OCI-LY7 (cell line): ENCODE results near the gene KRR1. TPM values are rescaled to one million over a fixed set of nuclear protein-coding genes. Genes with fewer than 3 reads are reported as not detected.

Experiments used
- Bru-seq: library from RNA; stranded (reverse); fragments of 400-500 nt; gene quantifications from one replicate; lab custom pipeline; 2021; lab: Mats Ljungman, UMichigan
- BruChase-seq, 2 experiments: library from RNA; stranded (reverse); fragments of 400-500 nt; gene quantifications; one replicate each; lab custom pipeline; 2021; lab: Mats Ljungman, UMichigan
- BruUV-seq: library from RNA; stranded (reverse); fragments of 400-500 nt; replicated peaks from 2 replicates; lab custom pipeline; 2021; lab: Mats Ljungman, UMichigan
- CTCF ChIA-PET: fragments of 300-600 bp; sonication (Branson Sonifier 250); formaldehyde crosslinking; loops from one replicate; lab custom pipeline; 2022; ENCODE audit warnings: antibody characterized with exemption; ENCODE audit not compliant: unreplicated experiment; lab: Charles Lee
- POLR2A ChIA-PET: fragments of 300-600 bp; sonication (Branson Sonifier 250); formaldehyde crosslinking; loops from one replicate; lab custom pipeline; 2022; ENCODE audit warnings: antibody characterized with exemption; lab: Charles Lee
- DNase-seq: peaks from one replicate; pipeline ENCODE4 v3.0.0-alpha.2; 2015; ENCODE audit warnings: low spot score
- H2AFZ ChIP-seq: fragments of 200-600 bp; sonication (generic), shearing (Covaris generic); 2 replicates; pipeline ENCODE4 v1.6.1; 2014; ENCODE audit warnings: mild to moderate bottlenecking, antibody characterized with exemption, low read length, moderate library complexity
- H3K27ac ChIP-seq: fragments of 200-600 bp; sonication (generic); 2 replicates; pipeline ENCODE4 v1.5.1; 2014; ENCODE audit warnings: mixed run types, low read depth, mild to moderate bottlenecking, moderate library complexity, low read length, inconsistent platforms; ENCODE audit not compliant: poor library complexity, severe bottlenecking
- H3K36me3 ChIP-seq: fragments of 200-600 bp; sonication (generic); 2 replicates; pipeline ENCODE4 v1.6.1; 2014; ENCODE audit warnings: mild to moderate bottlenecking, antibody characterized with exemption, low read length, moderate library complexity, mixed read lengths; ENCODE audit not compliant: insufficient read depth
- H3K4me1 ChIP-seq: fragments of 200-600 bp; sonication (generic); 2 replicates; pipeline ENCODE4 v1.5.1; 2014; ENCODE audit warnings: mild to moderate bottlenecking, low read length; ENCODE audit not compliant: insufficient read depth, poor library complexity, severe bottlenecking
- H3K4me2 ChIP-seq: fragments of 200-600 bp; sonication (generic); 2 replicates; pipeline ENCODE4 v1.6.1; 2014; ENCODE audit warnings: mild to moderate bottlenecking, low read length
- H3K4me3 ChIP-seq: fragments of 200-600 bp; sonication (generic); 2 replicates; pipeline ENCODE4 v1.5.1; 2014; ENCODE audit warnings: mild to moderate bottlenecking, low read depth, low read length; ENCODE audit not compliant: poor library complexity, severe bottlenecking
- H3K79me2 ChIP-seq: fragments of 200-600 bp; sonication (generic); 2 replicates; pipeline ENCODE4 v1.6.1; 2016; ENCODE audit warnings: low read depth, mild to moderate bottlenecking, low read length, moderate library complexity, mixed read lengths; ENCODE audit not compliant: insufficient read depth
- H3K9me2 ChIP-seq: fragments of 200-600 bp; sonication (generic); 2 replicates; pipeline ENCODE4 v1.6.1; 2016; ENCODE audit warnings: mild to moderate bottlenecking, low read length, mixed read lengths; ENCODE audit not compliant: insufficient read depth
- H3K9me3 ChIP-seq: fragments of 200-600 bp; sonication (generic); 2 replicates; pipeline ENCODE4 v1.6.1; 2014; ENCODE audit warnings: mild to moderate bottlenecking, mixed run types, low read length, mixed read lengths
- H4K20me1 ChIP-seq: fragments of 200-600 bp; sonication (generic); 2 replicates; pipeline ENCODE4 v1.6.1; 2014; ENCODE audit warnings: mild to moderate bottlenecking, antibody characterized with exemption, low read length, moderate library complexity, mixed read lengths; ENCODE audit not compliant: insufficient read depth
- CTCF ChIP-seq: fragments of 200-600 bp; sonication (generic); conservative IDR thresholded peaks from 2 replicates; pipeline ENCODE4 v1.5.1; 2014; ENCODE audit warnings: mild to moderate bottlenecking, antibody characterized with exemption, low read length, moderate library complexity, mixed read lengths
- EZH2phosphoT487 ChIP-seq: fragments of 200-600 bp; sonication (generic); IDR thresholded peaks from 2 replicates; pipeline ENCODE4 v1.6.1; 2018; ENCODE audit warnings: low read depth, borderline replicate concordance, mild to moderate bottlenecking, mixed run types, antibody characterized with exemption, low read length, moderate library complexity, mixed read lengths
- intact Hi-C: fragments of 100-400 bp; cut with micrococcal nuclease; formaldehyde crosslinking; loops from one replicate; pipeline ENCODE4 v1.10.0; 2022; ENCODE audit not compliant: unreplicated experiment
- long read RNA-seq: library from polyadenylated mRNA; stranded (forward); transcript quantifications from one replicate; pipeline ENCODE4 v2.0.0, GENCODE V29; 2022
- total RNA-seq, 2 experiments: library from RNA; depleted of rRNA in 1 of 2; stranded (reverse); fragments of >200 nt in 1 of 2; shearing (Covaris generic) in 1 of 2; gene quantifications; 2 replicates each; pipeline ENCODE4 v1.2.3, GENCODE V29; 2014 to 2022

Gene KRR1
- 27.6 and 44.0 TPM in 2 replicates for total RNA-seq (2014; rRNA removed; shearing (Covaris generic))
- 78.0 and 81.7 TPM in 2 replicates for total RNA-seq (2022)
- Bru-seq, nascent RNA = percentile 96 among the genes with signal in this experiment
- percentile 93 among the genes with signal in this experiment for BruChase-seq, experiment 1, labeled RNA remaining after a 6-hour chase
- BruChase-seq, experiment 2, labeled RNA remaining after a 2-hour chase = percentile 96 among the genes with signal in this experiment
- long read RNA-seq, full-length matches to known transcripts = 56 of 81 reads
- long read RNA-seq, partial matches to known transcripts = 3 of 81 reads
- long read RNA-seq, other reads (novel, unspliced or antisense) = 22 of 81 reads

DNA sequence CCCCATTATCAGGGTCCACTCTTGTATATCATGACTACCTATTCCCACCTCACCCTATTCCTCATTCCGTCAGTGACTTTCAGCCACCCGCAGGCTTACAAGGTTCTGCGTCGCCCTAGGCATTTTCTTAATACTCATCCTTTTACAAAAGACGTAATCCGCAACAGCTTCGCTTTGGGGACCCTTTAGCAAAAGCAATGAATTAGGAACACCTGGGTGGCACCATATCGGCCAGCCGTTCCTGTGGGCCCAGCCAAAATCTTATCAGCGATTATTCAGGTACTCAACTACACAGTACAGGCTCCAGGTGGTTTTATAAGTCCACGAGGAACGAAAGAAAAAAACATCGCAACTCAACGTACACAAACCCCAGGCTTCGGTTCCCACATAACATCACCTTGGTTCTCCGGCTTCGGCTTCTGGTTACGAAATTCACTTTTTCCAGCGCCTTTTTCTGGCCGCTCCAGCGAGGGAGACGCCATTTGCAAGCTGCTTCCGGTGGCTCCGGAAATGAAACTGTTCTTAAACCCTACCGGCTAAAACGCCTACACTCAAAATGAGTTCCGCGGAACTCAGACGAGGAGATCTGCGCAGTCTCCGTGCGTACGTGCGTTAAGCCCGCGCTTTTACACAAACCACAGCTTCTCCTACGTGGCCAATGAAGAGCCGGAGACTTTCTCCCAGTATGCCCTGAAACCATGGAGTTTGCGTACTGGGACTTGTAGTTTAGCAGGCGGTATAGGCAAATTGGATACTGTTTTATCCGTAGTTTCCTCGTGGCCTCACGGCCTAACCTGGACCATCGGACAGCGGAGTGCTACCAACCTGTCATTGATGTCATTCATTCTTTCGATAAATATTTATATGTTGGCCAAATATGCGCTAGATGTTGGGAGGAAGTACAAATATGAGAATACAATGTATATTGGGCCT is at the start of gene KRR1:
Gene KRR1, minus strand, starts transcription at position 494 of the 933 bp plus-strand sequence. Its CDS starts 12 bp downstream, at position 482.
- POLR2A ChIA-PET = interaction anchor here (0.6 to 1.8 kb wide), 11 partner anchors 9 to 840 kb away, joined by 3 to 8 read pairs (median 3); no protein-coding TSS in a partner anchor
- H3K79me2 ChIP-seq = peaks cover 42% of the 10 kb centered on the region
- peak within 1 kb of the TSS; percentile 97 for H3K4me3 ChIP-seq

DNA sequence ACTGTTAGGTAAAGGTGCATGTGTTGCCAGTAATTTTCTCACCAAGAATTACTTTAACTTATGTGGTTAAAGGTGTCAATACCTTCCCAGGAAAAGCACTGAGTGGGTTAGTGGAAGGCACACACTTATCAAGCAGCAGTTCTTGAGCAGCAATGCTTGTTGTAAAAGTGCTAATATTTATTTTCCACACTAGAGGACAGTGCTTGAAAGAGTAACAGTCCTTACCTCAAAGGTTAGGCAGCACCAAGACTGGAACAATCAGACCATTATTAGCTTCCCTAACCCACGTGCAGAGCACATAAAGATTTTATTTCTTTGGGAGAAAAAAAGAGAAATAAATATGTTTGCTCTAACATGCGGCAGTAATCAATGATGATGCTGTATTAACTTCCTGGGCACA is 48.8 kb upstream of the KRR1 start:
- POLR2A ChIA-PET = interaction anchor here (0.6 to 0.7 kb wide), 2 partner anchors 390 to 993 kb away, joined by 4 read pairs; no protein-coding TSS in a partner anchor
- Histone ChIP-seq H3K9me3 (peaks cover 4% of the 10 kb centered on the region; the same call in 1 of the 2 replicates), H3K4me1 (no peaks in the 10 kb centered on the region), H3K4me3 (no peak overlapping the region), H4K20me1 (no peaks in the 10 kb centered on the region), H3K79me2 (no peaks in the 10 kb centered on the region), H3K36me3 (no peaks in the 10 kb centered on the region), H3K27ac (no peak overlapping the region), H3K9me2 (no peaks in the 10 kb centered on the region), H2AFZ (no peak overlapping the region), H3K4me2 (no peak overlapping the region)
- TF ChIP-seq CTCF (peak; percentile 58), EZH2phosphoT487 (no peak)
- BruUV-seq = no TSS peak
- CTCF ChIA-PET = no interaction called here
- intact Hi-C loops = loop anchor here (1.0 kb wide), 1 partner anchor 471 kb away; the partner anchor contains the start of gene PHLDA1
- DNase-seq = peak; percentile 31

More for the DNA sequence above, at the start of gene KRR1:
- H4K20me1 ChIP-seq = no peaks in the 10 kb centered on the region
- BruUV-seq = no TSS peak
- H3K36me3 ChIP-seq = peaks cover 20% of the 10 kb centered on the region
- peaks cover 9% of the 10 kb centered on the region; the same call in 1 of the 2 replicates for H3K9me3 ChIP-seq
- peaks cover 22% of the 10 kb centered on the region for H3K4me1 ChIP-seq
- H3K4me2 ChIP-seq = peak within 1 kb of the TSS; percentile 88
- TF ChIP-seq CTCF (no peak), EZH2phosphoT487 (no peak)
- peak; percentile 96 for DNase-seq
- CTCF ChIA-PET = no interaction called here
- peak within 1 kb of the TSS; percentile 100 for H2AFZ ChIP-seq
- H3K27ac ChIP-seq = peak within 1 kb of the TSS; percentile 62
- intact Hi-C loops = loop anchor here (1.0 to 10.0 kb wide), 6 partner anchors 31 to 1253 kb away; partner anchors contain the start of genes BBS10, GLIPR1, NAP1L1 and OSBPL8
- no peaks in the 10 kb centered on the region for H3K9me2 ChIP-seq
